Activated naive CD4-positive, alpha-beta T cell treated with anti-CD3 and anti-CD28 coated beads, Interleukin-2, amount 50 U/mL, for 16 hours (primary cell): ENCODE data around the gene SSB.
"Not testable (repeated sequence)": the region's sequence is repeated elsewhere in the genome, so short reads cannot be mapped to it uniquely, and the experiment has no call there.

Source experiments
- DNase-seq: peaks from one replicate; pipeline ENCODE4 v3.0.0-alpha.2; 2020

The SSB gene

GRCh38 chr2:169798718-169799592 lies at the start of gene SSB:
TSS of gene SSB (plus strand) at chr2:169798871. CDS start at chr2:169800961, 2,090 bp downstream.
- DNase-seq, result peak; percentile 95

- DNase-seq, result no peak
Observed at GRCh38 chr2:169752752-169753151, 45.9 kb upstream of the SSB start.

DNA sequence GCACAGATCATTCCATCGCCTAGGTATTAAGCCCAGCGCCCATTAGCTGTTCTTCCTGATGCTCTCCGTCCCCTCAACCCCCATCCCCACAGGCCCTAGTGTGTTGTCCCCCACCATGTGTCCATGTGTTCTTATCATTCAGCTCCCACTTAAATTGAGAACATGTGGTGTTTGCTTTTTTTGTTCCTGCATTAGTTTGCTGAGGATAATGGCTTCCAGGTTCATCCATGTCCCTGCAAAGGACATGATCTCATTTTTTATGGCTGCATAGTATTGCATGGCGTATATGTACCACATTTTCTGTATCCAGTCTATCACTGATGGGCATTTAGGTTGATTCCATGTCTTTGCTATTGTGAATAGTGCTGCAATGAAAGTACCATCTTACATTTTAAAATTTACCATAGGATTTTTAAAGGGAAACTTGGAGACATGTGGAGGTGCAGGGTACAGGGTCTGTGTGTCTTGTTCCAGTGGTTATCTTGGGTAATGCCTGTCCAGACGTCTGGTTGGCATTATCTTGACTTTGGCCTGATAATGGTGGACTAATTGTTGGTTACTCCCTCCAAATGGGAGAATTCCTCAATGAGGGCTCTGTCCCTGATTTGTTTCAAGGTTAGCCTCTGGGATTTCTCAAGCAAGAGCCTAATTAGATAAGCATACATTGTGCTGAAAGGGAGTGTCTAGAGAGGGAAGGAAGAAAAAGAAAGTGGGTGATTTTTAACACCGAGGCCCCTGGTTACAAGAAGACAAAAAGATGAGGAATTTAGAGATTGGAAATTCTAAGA lies 43.4 kb upstream of the SSB start:
- DNase-seq, result no peak

DNA sequence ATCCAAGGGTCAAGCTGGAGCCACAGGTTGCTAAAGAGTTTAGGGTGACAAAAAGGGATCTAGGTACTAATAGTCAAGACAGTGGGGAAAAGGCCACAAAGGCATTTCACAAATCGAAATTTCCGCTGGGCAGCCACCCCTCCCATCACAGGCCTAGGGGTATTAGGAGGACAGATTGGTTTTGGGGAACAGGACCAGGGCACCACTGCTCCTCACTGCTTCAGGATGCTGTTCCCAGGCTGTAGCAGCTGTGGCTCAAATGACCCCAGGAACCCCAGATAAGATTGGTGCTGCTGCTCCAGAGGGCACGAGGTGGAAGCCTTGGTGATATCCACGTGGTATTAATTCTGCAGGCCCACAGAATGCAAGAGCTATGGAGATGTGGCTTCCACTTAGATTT lies 42.3 kb upstream of the SSB start:
- DNase-seq, result no peak

- DNase-seq, result no peak
Observed at GRCh38 chr2:169757356-169757755, 41.3 kb upstream of the SSB start.

- DNase-seq, result no peak
Observed at GRCh38 chr2:169757778-169758177, 40.9 kb upstream of the SSB start.

- no peak for DNase-seq
Observed at GRCh38 chr2:169759987-169760386, 38.7 kb upstream of the SSB start.

- DNase-seq, result not testable (repeated sequence)
Observed at GRCh38 chr2:169760798-169761197, 37.9 kb upstream of the SSB start.

DNA sequence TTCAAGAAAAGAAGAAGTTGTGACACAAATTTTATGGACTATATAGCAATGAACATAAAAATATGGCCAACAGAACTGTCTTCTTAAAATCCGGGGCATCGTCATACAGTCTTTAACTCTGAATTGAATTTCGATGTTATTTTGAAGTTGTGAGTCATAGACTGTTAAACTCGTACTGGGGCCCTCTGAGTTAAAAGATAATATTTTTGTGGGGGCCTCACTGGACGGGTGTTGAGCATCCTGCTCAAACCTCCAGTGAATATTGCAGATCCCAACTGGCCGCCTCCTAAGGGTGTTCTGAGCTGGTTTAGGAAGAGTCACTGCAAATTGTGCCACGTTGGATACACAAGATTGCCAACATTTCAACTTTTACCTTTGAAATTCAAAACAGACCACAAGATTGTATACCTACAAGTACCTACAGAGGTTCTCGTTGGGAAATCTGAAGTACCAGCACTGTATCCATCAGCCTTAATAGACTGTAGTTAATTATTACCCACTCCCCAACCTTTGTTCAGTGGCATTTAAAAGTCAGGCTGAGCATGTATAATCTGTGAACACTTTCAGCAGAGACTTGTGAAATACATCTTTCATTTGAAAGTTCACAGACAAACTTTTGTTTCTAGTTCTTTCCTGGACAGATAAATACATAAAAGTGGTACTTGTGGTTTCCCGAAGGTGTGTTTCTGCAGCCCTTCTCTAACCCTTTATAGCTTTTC lies 37.3 kb upstream of the SSB start:
- DNase-seq, result no peak

- no peak for DNase-seq
Observed at GRCh38 chr2:169761970-169762292, 36.7 kb upstream of the SSB start.

DNA sequence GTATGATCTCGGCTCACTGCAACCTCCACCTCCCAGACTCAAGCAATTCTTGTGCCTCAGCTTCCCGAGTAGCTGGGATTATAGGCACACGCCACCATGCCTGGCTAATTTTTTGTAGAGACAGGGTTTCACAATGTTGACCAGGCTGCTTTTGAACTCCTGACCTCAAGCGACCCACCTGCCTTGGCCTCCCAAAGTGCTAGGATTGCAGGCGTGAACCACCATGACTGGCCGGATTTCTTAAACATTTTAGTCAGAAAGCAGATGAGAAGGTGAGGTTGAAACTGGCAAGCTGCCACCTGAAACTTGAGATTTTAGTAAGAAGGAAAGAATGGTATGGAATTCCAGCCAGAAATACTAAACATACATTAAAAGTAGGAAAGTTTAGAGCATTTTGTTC lies 33.1 kb upstream of the SSB start:
- DNase-seq, result no peak

- peak; percentile 49 for DNase-seq
Observed at GRCh38 chr2:169767243-169767888, 31.3 kb upstream of the SSB start.

DNA sequence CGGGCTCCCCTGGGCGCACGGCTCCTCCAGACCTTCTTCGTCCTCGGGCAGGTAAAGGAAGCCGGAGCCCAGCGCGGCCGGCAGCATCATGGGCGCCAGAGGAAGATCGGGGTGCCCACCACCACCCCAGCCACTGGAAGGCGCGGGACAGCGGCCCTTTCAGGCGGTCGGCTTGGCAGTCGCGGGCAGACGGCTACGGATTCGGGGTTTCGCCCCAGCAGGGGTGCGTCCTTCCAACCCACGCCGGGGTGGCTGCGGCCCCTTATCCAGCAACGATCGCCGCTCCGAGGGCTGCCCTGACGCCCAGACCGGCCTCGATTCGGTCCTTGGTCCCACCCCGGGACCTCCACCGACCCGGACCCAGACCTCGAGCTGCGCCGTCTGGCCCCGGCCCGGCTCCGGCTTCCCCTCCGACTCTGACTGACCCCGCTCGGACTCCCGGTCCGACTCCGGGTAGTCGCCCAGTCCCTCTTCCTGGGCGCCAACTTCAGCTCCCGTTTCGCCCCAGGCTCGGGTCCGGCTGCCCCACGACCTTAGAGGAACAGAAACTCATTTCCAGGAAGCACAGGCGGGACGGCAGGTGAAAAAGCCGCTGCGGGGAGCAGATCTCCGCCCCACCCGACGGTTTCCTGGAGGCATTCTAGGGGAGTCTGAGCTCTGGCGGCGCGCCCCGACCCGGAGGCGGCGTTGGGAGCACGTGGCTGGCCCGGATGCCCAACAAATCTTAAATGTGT lies 30.2 kb upstream of the SSB start:
- DNase-seq, result peak; percentile 33

DNA sequence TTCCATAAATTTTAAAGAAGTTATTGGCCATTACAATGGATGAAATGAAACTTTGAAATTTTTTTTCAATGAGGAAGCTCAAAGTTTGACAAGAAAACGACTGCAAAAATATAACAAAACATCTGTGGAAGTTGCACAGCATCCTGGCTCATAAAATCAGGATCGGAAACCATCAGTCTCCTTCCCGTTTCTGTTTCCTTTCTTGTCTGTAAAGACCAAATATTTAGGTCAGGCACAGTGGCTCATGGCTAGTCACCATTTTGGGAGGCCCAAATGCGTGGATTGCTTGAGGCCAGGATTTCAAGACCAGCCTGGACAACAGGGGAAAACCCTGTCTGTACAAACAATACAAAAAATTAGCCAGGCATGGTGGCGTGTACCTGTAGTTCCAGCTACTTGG lies 27.6 kb upstream of the SSB start:
- DNase-seq, result no peak

DNA sequence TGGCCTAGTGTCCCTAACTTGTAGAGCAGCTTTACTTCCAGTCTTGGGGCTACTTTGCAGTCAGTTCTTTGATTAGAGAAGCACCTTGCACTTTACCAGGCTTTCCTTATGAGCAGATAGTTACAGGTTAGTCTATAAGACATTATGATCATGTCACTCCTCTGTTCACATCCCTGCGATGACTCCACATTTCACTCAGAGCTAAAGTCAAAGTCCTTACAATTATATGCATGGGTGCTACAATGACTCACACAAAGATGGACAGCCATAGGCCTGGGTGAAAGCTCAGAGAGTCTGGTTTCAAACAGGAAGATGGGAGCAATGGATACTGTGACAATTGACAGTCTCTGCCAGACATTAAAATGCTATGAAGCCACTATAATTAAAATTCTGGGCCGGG lies 27.1 kb upstream of the SSB start:
- DNase-seq, result no peak

- DNase-seq, result no peak
Observed at GRCh38 chr2:169772651-169773050, 26.0 kb upstream of the SSB start.

DNA sequence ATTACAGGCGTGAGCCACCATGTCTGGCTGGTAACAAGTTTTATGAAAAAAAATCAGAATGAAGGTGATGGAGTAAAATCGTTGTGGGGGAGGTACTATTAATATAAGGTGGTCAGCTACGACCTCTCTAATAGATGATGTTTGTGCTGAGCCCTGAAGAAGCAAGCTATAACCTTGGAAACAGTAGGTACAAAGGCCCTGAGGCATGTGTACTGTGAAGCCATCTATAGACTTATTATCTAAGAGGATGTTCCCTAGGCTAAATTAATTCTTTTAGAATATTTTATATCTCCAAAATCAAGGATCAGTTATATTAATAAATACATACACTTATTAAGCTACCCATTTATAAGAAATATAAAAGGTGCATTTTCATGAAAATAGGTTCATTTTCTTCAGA lies 23.3 kb upstream of the SSB start:
- no peak for DNase-seq

DNA sequence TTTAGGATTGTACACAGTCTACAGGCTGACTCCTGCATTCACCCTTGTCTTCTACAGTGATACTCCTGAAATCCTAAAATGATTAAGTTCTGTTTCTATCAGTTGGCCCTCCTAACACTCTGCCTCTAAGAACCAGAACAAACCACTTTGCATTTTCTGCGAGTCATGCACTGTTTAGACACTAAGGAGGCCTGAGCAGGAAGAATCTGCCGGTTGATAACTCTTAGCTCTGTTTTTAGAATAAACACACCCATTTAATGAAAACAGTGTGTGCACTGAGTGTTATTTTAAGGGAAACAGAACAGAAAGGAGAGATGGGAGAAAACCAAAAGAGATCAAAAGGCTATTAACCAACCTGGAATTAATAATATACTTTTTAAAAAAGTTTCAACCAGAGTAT lies 22.9 kb upstream of the SSB start:
- DNase-seq, result no peak

DNA sequence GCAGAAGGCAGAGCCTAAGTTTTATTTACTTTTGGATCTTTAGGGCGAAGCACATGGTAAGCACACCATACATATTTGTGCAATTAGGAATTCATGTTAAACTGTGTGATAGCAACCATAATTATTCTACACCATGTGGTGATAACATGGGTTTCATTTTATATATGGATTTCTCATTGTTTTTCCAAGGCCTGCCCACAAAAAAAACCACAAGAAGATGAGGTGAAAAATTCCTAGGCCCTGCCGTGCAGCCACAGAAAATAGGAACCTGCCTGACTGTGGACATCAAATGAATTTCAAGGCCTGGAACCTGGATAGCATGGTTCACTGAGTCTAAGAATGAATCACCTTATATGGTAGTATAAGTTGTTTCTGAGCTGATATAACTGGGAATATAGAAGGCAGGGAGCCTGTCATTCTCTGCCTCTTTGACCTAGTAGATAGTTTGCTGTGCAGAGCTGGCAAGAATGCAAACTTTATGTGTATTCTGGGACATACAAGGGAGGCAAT lies 22.4 kb upstream of the SSB start:
- no peak for DNase-seq

DNA sequence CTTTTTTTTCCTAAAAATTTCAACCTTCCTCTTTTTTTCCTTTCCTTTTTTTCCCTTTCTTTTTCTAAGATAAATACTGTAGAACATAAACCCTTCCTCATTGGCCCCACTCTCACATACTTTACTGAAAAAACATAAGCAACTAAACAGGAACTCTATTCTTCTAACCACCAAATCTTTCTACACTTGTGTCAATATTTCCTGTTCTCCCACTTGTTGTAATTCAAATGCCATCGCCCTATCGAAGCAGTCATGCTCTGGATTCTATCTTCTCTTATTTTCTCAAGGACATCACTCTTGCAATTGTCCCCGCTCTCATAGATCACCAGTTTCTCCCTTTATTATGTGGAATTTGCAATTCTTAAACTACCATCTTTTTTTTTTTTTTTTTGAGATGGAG lies 20.2 kb upstream of the SSB start:
- DNase-seq, result no peak

GRCh38 chr2:169781249-169782013 lies 17.2 kb upstream of the SSB start:
- no peak for DNase-seq
